Nephron (organoid): ENCODE data around the gene SORL1.

Experiments used
- H3K27ac Mint-ChIP-seq, 3 experiments: 2 replicates each; pipeline ENCODE4 v1.8.0; 2020; ENCODE audit warnings: mixed read lengths in 3 of 3, mild to moderate bottlenecking in 2 of 3, moderate library complexity in 1 of 3
- H3K27me3 Mint-ChIP-seq: 2 replicates; pipeline ENCODE4 v1.8.0; 2021; ENCODE audit warnings: low read depth, mild to moderate bottlenecking, moderate library complexity, mixed read lengths
- H3K36me3 Mint-ChIP-seq: 2 replicates; pipeline ENCODE4 v1.8.0; 2020; ENCODE audit warnings: low read depth, mixed read lengths
- H3K4me1 Mint-ChIP-seq: 2 replicates; pipeline ENCODE4 v1.8.0; 2020; ENCODE audit warnings: mixed read lengths
- H3K4me3 Mint-ChIP-seq, 3 experiments: 2 replicates each; pipeline ENCODE4 v1.8.0; 2020; ENCODE audit warnings: mild to moderate bottlenecking in 3 of 3, mixed read lengths in 3 of 3, moderate library complexity in 2 of 3
- H3K9me3 Mint-ChIP-seq: 2 replicates; pipeline ENCODE4 v1.8.0; 2020; ENCODE audit warnings: mixed read lengths
- TF ChIP-seq, protein P1 (sequence below), 3 experiments: fragments of 200-600 bp; sonication (generic); IDR thresholded peaks; one replicate each; pipeline ENCODE4 v1.5.0; 2021; ENCODE audit warnings: antibody characterized with exemption in 3 of 3; ENCODE audit not compliant: unreplicated experiment in 3 of 3

The SORL1 gene

DNA sequence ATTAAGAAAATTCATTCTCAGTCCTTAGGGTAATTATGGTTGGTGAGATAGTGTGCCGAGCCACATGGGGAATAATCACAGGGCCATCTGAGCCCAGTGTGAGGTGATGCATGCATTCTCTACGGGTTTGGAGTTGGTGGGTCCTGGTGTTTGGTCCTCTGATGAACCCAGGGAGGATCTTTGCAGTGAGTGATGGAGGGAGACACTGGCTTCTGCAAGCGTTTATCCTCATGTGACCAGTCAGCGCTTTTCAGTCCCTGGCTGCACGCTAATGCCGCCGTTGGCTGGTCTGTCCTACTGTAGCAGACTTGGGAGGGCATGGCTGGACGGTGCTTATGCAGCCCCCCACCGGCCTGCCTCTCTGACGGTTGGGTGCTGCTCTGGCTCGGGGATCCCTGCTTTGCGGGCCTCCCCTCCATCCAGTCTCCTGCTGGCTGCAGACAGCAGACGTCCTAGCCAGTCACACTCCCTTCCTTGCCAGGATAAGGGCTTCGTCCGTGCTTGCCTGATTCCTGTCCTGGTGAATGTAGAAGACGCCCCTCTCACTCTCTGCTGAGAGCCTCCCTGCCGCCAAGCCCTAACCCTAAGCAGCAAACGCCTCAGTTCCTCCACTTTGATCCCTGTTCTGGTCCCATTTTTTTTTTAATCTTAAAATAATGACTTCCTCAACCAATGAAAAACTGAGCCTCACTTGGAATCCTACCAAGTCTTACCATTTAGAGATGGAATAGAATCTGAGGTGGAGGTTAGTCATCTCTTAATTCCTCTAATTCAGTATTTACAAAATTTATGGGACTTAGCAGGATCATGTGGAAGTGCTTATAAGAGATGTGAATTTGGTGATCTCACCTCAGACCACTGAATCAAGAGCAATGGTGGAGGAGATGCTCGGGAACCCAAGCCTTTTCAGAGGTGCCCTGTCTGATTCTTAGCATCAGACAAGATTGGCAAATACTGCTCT lies 144.4 kb downstream of the SORL1 start:
- TF ChIP-seq, protein P1, sequence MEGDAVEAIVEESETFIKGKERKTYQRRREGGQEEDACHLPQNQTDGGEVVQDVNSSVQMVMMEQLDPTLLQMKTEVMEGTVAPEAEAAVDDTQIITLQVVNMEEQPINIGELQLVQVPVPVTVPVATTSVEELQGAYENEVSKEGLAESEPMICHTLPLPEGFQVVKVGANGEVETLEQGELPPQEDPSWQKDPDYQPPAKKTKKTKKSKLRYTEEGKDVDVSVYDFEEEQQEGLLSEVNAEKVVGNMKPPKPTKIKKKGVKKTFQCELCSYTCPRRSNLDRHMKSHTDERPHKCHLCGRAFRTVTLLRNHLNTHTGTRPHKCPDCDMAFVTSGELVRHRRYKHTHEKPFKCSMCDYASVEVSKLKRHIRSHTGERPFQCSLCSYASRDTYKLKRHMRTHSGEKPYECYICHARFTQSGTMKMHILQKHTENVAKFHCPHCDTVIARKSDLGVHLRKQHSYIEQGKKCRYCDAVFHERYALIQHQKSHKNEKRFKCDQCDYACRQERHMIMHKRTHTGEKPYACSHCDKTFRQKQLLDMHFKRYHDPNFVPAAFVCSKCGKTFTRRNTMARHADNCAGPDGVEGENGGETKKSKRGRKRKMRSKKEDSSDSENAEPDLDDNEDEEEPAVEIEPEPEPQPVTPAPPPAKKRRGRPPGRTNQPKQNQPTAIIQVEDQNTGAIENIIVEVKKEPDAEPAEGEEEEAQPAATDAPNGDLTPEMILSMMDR (IDR thresholded peaks at IDR 0.05; ENCODE audit: unreplicated experiment in 3 of 3): no peak
- Mint-ChIP-seq H3K4me1 (no peaks in the 10 kb centered on the region), H3K9me3 (peaks cover 4% of the 10 kb centered on the region), H3K36me3 (peaks cover 48% of the 10 kb centered on the region), H3K4me3 (no peak overlapping the region), H3K27me3 (no peaks in the 10 kb centered on the region), H3K27ac (no peak overlapping the region)

DNA sequence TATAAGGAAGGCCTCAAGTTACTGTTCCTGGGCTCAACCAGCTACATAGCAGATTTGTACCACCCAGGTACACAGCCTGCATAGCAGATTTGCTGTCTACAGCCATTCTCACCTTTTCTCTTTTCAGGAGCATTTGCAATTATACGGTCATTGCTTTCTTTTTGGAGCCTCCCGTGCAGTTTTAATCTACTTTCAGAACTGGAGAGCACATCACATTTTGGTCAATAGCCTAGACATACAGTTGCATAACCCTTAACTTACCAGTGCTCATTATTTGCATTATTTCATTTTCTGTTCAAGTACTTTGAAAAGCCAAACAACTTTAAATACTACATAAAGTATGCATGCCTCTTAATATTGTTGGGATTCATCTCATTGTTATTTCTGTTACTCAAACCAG lies 151.2 kb downstream of the SORL1 start:
- H3K9me3 Mint-ChIP-seq: no peaks in the 10 kb centered on the region
- H3K27ac Mint-ChIP-seq: no peak overlapping the region
- peaks cover 3% of the 10 kb centered on the region for H3K27me3 Mint-ChIP-seq
- H3K36me3 Mint-ChIP-seq: peaks cover 51% of the 10 kb centered on the region
- TF ChIP-seq, protein P1 (IDR thresholded peaks at IDR 0.05; ENCODE audit: unreplicated experiment in 3 of 3): no peak
- H3K4me3 Mint-ChIP-seq: no peak overlapping the region
- H3K4me1 Mint-ChIP-seq: no peaks in the 10 kb centered on the region

DNA sequence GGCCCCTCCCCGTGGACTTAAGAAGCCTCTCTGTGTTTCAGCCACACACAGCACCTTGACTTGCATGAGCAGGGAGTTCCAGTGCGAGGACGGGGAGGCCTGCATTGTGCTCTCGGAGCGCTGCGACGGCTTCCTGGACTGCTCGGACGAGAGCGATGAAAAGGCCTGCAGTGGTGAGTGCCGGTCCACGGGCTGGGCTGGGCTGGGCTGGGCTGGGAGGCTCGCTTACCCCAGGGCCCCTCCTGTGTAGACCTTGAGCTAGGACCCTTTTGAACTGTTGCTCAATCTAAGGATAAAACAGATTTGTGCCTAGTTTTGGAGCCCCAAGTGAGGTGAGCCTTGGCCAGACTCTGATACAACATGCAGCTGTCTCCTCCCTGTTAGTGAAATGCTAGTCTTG lies 152.0 kb downstream of the SORL1 start:
- H3K4me3 Mint-ChIP-seq: no peak overlapping the region
- no peaks in the 10 kb centered on the region for H3K4me1 Mint-ChIP-seq
- TF ChIP-seq, protein P1 (IDR thresholded peaks at IDR 0.05; ENCODE audit: unreplicated experiment in 3 of 3): no peak
- no peaks in the 10 kb centered on the region for H3K9me3 Mint-ChIP-seq
- H3K27me3 Mint-ChIP-seq: peaks cover 3% of the 10 kb centered on the region
- H3K36me3 Mint-ChIP-seq: peaks cover 56% of the 10 kb centered on the region
- H3K27ac Mint-ChIP-seq: no peak overlapping the region

DNA sequence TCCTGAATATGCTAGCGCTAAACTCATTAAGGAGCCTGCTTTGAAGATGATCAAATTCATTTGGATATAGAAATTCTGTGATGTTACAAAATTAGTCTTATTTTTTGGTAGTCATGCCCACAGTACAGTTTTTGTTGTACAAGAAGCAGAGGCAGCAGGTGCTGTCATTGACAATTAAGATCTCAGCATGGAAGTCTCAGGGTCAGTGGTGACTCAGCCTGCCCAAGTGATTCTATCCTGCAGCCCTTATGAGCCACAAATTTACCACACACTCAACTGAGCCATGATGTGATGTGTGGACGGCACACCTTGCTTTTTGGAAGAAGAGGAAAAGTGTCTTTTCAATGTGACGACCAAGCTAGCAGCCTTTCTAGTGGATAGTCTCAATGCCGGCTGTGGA lies 154.2 kb downstream of the SORL1 start:
- peaks cover 72% of the 10 kb centered on the region for H3K36me3 Mint-ChIP-seq

DNA sequence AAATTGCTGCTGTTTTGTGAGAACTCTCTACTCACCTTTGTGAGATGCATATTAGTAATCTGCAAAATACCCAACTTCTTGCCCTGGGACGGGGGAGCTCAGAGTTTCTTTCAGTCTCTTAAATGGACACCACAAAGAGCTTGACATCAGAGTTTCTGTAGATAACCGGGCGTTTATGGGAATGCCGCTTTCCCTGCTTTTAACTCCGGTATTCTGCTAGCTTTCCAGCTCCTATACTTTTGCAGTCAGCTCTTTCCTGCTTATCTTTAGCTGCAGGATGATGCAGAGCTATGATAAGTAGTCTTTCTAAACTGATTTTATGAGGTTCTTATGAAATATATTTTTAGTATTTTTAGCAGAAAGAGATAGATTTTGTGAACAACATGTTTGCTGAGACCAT lies 155.2 kb downstream of the SORL1 start:
- H3K27ac Mint-ChIP-seq: no peak overlapping the region

More for the DNA sequence above, 154.2 kb downstream of the SORL1 start:
- Mint-ChIP-seq H3K27ac (no peak overlapping the region), H3K27me3 (peaks cover 3% of the 10 kb centered on the region), H3K4me1 (no peaks in the 10 kb centered on the region), H3K4me3 (no peak overlapping the region), H3K9me3 (no peaks in the 10 kb centered on the region)
- TF ChIP-seq, protein P1 (IDR thresholded peaks at IDR 0.05; ENCODE audit: unreplicated experiment in 3 of 3): no peak

More for the DNA sequence above, 155.2 kb downstream of the SORL1 start:
- H3K27me3 Mint-ChIP-seq: peaks cover 3% of the 10 kb centered on the region
- peaks cover 68% of the 10 kb centered on the region for H3K36me3 Mint-ChIP-seq
- no peaks in the 10 kb centered on the region for H3K9me3 Mint-ChIP-seq
- H3K4me3 Mint-ChIP-seq: no peak overlapping the region
- H3K4me1 Mint-ChIP-seq: no peaks in the 10 kb centered on the region
- TF ChIP-seq, protein P1 (IDR thresholded peaks at IDR 0.05; ENCODE audit: unreplicated experiment in 3 of 3): no peak
